Natural killer cell (primary cell): ENCODE results near the gene TTC22. TPM values are rescaled to one million over a fixed set of nuclear protein-coding genes. Genes with fewer than 3 reads are reported as not detected.

ENCODE experiments used
- ATAC-seq, 3 donors: fragments of 150-1000 bp in 2 of 3; fragments of 200-7000 bp in 1 of 3; cut with Tn5 transposase; 1 replicate in 1 of 3; 2 replicates in 2 of 3; pipeline ENCODE4 v1.10.0; 2021; ENCODE audit warnings: mild to moderate bottlenecking in 2 of 3, moderate library complexity in 2 of 3
- DNase-seq, 2 donors: peaks; one replicate each; pipeline versions ENCODE4 v3.0.0 to v3.0.0-alpha.2; 2013 to 2021; ENCODE audit warnings: mixed read lengths in 1 of 2
- H3K27ac ChIP-seq: one replicate; pipeline ENCODE4 v1.5.1; 2013; ENCODE audit warnings: mild to moderate bottlenecking, low read length
- H3K27me3 ChIP-seq: one replicate; pipeline ENCODE4 v1.6.1; 2013; ENCODE audit warnings: low read length; ENCODE audit not compliant: control insufficient read depth, insufficient read depth
- H3K36me3 ChIP-seq: one replicate; pipeline ENCODE4 v1.6.1; 2013; ENCODE audit warnings: low read length; ENCODE audit not compliant: control insufficient read depth, insufficient read depth
- H3K4me1 ChIP-seq: one replicate; pipeline ENCODE4 v1.6.1; 2013; ENCODE audit warnings: low read length; ENCODE audit not compliant: control insufficient read depth, insufficient read depth
- H3K4me3 ChIP-seq: one replicate; pipeline ENCODE4 v1.5.1; 2013; ENCODE audit warnings: low read length
- H3K9me3 ChIP-seq: one replicate; pipeline ENCODE4 v1.6.1; 2013; ENCODE audit warnings: low read length; ENCODE audit not compliant: control insufficient read depth, insufficient read depth
- H3K27ac Mint-ChIP-seq, 2 donors: one replicate each; pipeline ENCODE4 v1.8.0; 2022; ENCODE audit warnings: mild to moderate bottlenecking in 2 of 2, mixed read lengths in 2 of 2, moderate library complexity in 1 of 2
- H3K27me3 Mint-ChIP-seq, 2 donors: one replicate each; pipeline ENCODE4 v1.8.0; 2022; ENCODE audit warnings: low read depth in 2 of 2, mixed read lengths in 2 of 2
- H3K36me3 Mint-ChIP-seq: one replicate; pipeline ENCODE4 v1.8.0; 2022; ENCODE audit warnings: mixed read lengths
- H3K4me1 Mint-ChIP-seq, 2 donors: one replicate each; pipeline ENCODE4 v1.8.0; 2022; ENCODE audit warnings: mixed read lengths in 2 of 2
- H3K4me3 Mint-ChIP-seq: one replicate; pipeline ENCODE4 v1.8.0; 2022; ENCODE audit warnings: mild to moderate bottlenecking, moderate library complexity, mixed read lengths
- H3K9me3 Mint-ChIP-seq, 2 donors: one replicate each; pipeline ENCODE4 v1.8.0; 2022; ENCODE audit warnings: mixed read lengths in 2 of 2
- CTCF ChIP-seq: fragments of 200-600 bp; IDR thresholded peaks from one replicate; pipeline ENCODE4 v1.8.0; 2022; ENCODE audit warnings: antibody characterized with exemption
- WGBS: methylation state at CpG from one replicate; pipeline ENCODE4 v1.1.7; 2013; ENCODE audit warnings: missing lambda C conversion rate; ENCODE audit not compliant: insufficient coverage; 5-methylcytosine and 5-hydroxymethylcytosine counted together
- intact Hi-C: fragments of 100-400 bp; cut with micrococcal nuclease; formaldehyde crosslinking; loops from one replicate; pipeline ENCODE4 v1.14.2; 2022
- total RNA-seq, 4 donors: library from RNA; stranded (reverse); fragments of 120-200 nt in 1 of 4; gene quantifications; one replicate each; pipeline versions ENCODE4 v1.2.3 to v1.2.4, GENCODE V29; 2013 to 2022

Gene TTC22
- total RNA-seq, 3 donors from 2014 or later (not counting 1 experiment from before 2014, with no cell fraction given) = 17.8 to 30.8 (median 26.5) TPM

GRCh38 chr1:54842963-54843362 is 41.8 kb upstream of the TTC22 start:
- DNase-seq = no peak
- Histone ChIP-seq H3K27me3 (no peaks in the 10 kb centered on the region), H3K4me1 (no peaks in the 10 kb centered on the region), H3K4me3 (no peak overlapping the region), H3K27ac (no peak overlapping the region), H3K36me3 (peaks cover 18% of the 10 kb centered on the region), H3K9me3 (no peaks in the 10 kb centered on the region)
- Mint-ChIP-seq H3K4me1 (peaks cover 0 to 14% of the 10 kb centered on the region in 2 donors), H3K36me3 (no peaks in the 10 kb centered on the region), H3K27ac (no peak overlapping the region), H3K27me3 (no peaks in the 10 kb centered on the region), H3K9me3 (no peaks in the 10 kb centered on the region), H3K4me3 (no peak overlapping the region)
- no peak for TF ChIP-seq CTCF
- no peak for ATAC-seq
- intact Hi-C loops = no loop called here
- WGBS = 90% methylated on average over 8 of the region's 9 CpGs

GRCh38 chr1:54842206-54842915 is 41.2 kb upstream of the TTC22 start:
- H3K4me3 Mint-ChIP-seq = no peak overlapping the region
- Histone ChIP-seq H3K36me3 (peaks cover 18% of the 10 kb centered on the region), H3K9me3 (no peaks in the 10 kb centered on the region), H3K27me3 (no peaks in the 10 kb centered on the region), H3K27ac (no peak overlapping the region), H3K4me1 (no peaks in the 10 kb centered on the region), H3K4me3 (no peak overlapping the region)
- intact Hi-C loops = no loop called here
- 93% methylated on average over 10 of the region's 10 CpGs for WGBS
- peaks cover 0 to 9% of the 10 kb centered on the region in 2 donors for H3K4me1 Mint-ChIP-seq
- DNase-seq (no peak), ATAC-seq (no peak)
- no peaks in the 10 kb centered on the region for H3K27me3 Mint-ChIP-seq
- no peak for TF ChIP-seq CTCF
- H3K27ac Mint-ChIP-seq = no peak overlapping the region
- no peaks in the 10 kb centered on the region for H3K9me3 Mint-ChIP-seq
- H3K36me3 Mint-ChIP-seq = no peaks in the 10 kb centered on the region

- WGBS = 58% methylated on average over 2 of the region's 2 CpGs
- Mint-ChIP-seq H3K4me3 (no peak overlapping the region), H3K27me3 (no peaks in the 10 kb centered on the region), H3K27ac (no peak overlapping the region), H3K9me3 (no peaks in the 10 kb centered on the region), H3K36me3 (no peaks in the 10 kb centered on the region), H3K4me1 (peaks cover 0 to 5% of the 10 kb centered on the region in 2 donors)
- H3K27ac ChIP-seq = no peak overlapping the region
- no peak for ATAC-seq
- H3K27me3 ChIP-seq = no peaks in the 10 kb centered on the region
- no peaks in the 10 kb centered on the region for H3K4me1 ChIP-seq
- DNase-seq = no peak
- intact Hi-C loops = no loop called here
- no peak for TF ChIP-seq CTCF
- no peaks in the 10 kb centered on the region for H3K9me3 ChIP-seq
- no peak overlapping the region for H3K4me3 ChIP-seq
- peaks cover 22% of the 10 kb centered on the region for H3K36me3 ChIP-seq
Measured at GRCh38 chr1:54839824-54840223, 38.7 kb upstream of the TTC22 start.
